GM21529 (cell line): Measurements from ENCODE around the gene ITGA8.

ENCODE experiments used
- ATAC-seq: cut with Tn5 transposase; IDR thresholded peaks from one replicate; pipeline ENCODE4 v1.9.1; 2021; ENCODE audit not compliant: unreplicated experiment

ITGA8 gene

DNA sequence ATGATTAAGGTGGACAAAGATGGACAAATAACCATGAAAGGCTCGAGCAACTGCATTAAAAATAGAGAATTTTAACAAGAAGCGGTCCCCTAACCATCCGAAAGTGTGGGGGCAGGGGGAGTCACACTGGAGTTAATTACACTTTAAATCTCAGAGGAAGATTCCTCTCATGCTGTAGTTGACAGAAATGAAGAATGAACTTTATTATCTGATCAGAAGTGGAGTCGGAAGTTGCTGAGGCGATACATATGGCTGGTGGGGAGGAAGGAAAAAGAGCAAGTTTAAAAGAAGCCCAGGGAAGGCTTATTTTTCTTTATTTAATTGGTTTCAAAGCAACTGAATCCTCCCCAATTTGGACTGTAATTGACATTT is 246.3 kb downstream of the ITGA8 start:
- ATAC-seq = no peak

DNA sequence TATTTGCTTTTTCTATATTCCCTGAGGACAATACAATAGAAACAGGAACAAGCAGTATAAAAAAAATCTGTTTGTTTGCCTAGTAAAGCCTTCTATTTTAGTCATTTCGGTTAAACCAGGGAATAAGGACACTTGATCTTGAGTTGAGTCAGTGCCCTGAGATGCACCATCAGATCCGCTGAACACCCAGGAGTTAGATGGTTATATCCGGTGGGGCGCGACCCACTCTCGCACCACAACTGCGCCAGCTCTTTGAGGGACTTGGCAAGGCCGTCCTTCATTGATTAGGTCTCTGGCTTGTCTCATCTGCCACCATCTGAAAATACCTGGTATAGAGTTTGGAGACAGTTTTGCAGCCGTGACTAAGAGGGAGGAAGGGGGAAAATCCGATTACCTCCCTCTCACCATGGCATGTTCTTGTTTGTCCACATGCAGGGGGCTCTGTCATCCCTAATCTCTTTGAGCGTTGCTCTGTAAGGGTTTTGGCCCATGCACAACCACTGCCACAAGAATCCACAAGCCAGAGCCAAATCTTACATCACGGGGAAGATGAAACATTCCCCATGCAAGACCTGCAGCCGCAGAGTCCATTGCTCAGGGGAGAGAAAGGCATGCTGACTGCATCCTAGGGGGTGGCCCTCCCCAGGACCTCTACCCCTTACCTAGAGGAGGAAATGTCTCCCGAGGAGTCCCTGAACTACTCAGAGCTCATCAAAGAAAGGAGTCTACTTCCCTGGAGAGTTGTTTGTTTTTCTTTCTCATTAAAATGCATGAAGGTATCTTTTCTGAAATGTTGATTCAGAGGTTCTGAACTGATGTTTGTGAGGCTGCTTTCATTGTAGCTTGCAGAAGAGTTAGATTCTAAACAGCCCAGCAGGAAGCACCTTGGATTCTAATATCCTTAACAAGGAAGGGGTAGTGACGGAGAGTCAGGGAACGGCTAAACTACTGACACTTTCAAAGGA is 247.0 kb downstream of the ITGA8 start:
- ATAC-seq = no peak

DNA sequence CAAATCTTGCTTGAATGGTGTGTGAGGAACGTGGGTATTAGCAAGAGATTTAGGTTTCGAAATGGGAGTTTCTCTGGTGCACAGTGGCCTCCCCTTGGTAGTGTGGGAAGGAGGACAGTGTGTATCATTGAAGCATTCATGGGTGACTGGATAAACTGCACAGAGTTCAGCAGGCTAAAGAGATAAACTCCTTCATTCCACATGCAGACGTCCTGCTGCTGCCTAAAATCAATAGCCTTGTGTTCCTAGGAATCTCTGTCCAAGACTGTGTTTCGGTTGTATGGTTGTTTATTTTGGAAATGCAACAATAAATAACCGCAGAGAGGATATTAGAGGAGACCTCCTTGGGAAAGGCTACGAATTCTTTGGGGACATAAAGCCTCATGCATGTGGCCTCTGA is 247.7 kb downstream of the ITGA8 start:
- ATAC-seq = no peak

DNA sequence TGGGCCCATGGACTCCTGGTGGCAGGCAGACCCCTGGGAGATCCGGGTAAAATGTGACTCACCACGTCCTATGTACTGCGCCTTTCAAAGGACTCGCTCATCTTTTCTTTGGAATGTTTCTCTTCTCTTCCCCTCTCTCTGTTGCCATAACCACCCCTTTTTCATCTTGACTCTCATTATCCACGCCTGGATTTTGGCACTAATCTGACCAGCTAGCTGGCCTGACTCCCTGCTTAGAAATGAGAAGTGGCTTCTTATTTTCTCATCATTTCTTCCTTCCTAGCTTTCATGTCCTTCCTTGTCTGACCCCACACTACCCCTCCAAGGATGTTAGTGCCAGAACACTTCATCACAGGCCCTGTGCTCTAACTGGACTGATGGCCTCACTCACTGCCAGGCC is 250.6 kb downstream of the ITGA8 start:
- no peak for ATAC-seq

DNA sequence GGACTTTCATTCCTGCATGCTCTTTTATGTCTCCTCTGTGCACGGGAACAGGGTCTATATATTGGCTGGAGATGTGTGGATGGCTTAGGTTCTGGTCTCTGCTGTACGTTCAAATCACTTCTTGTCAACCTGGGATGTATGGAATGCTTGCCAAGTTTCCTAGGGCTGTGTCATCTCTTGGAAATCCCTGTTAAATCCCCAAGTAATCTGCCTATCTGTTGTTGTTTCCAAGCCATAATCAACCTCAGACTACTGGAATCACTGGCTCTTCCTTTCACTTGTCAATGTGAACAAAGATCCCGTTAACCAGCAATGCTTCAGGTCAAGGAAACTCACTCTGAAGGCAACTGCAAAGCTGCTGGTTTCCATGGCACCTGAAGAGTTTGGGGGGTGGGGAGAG is 255.3 kb downstream of the ITGA8 start:
- ATAC-seq = no peak
